Mesendoderm (in vitro differentiated cells): ENCODE measurements around the gene IL19.

ENCODE experiments used
- DNase-seq: peaks from one replicate; pipeline ENCODE4 v3.0.0; 2013
- H2AK5ac ChIP-seq: 2 replicates; pipeline ENCODE4 v1.6.1; 2013; ENCODE audit warnings: low read length, inconsistent platforms
- H2BK120ac ChIP-seq: 2 replicates; pipeline ENCODE4 v1.6.1; 2013; ENCODE audit warnings: low read depth, mild to moderate bottlenecking, low read length, moderate library complexity, mixed read lengths
- H2BK15ac ChIP-seq: replicated peaks from 2 replicates; pipeline ENCODE4 v1.6.1; 2013; ENCODE audit warnings: low read depth, mild to moderate bottlenecking, moderate library complexity
- H2BK5ac ChIP-seq: 2 replicates; pipeline ENCODE4 v1.6.1; 2013; ENCODE audit warnings: low read length, inconsistent platforms
- H3K18ac ChIP-seq: 2 replicates; pipeline ENCODE4 v1.6.1; 2013; ENCODE audit warnings: mild to moderate bottlenecking, low read length, mixed read lengths
- H3K23ac ChIP-seq: one replicate; pipeline ENCODE4 v1.6.1; 2013; ENCODE audit warnings: low read length
- H3K27ac ChIP-seq: 2 replicates; pipeline ENCODE4 v1.5.1; 2013; ENCODE audit warnings: low read depth, mild to moderate bottlenecking, inconsistent platforms, low read length, moderate library complexity
- H3K27me3 ChIP-seq: 2 replicates; pipeline ENCODE4 v1.6.1; 2013; ENCODE audit warnings: low read length, control low read depth, mild to moderate bottlenecking, inconsistent platforms; ENCODE audit not compliant: insufficient read depth, poor library complexity
- H3K36me3 ChIP-seq: 2 replicates; pipeline ENCODE4 v1.6.1; 2013; ENCODE audit warnings: low read length, inconsistent platforms; ENCODE audit not compliant: control insufficient read depth, insufficient read depth
- H3K4ac ChIP-seq: one replicate; pipeline ENCODE4 v1.6.1; 2013; ENCODE audit warnings: low read depth, mild to moderate bottlenecking, low read length, moderate library complexity
- H3K4me1 ChIP-seq: 2 replicates; pipeline ENCODE4 v1.6.1; 2013; ENCODE audit warnings: low read depth, low read length, inconsistent platforms; ENCODE audit not compliant: control insufficient read depth
- H3K4me2 ChIP-seq: 2 replicates; pipeline ENCODE4 v1.6.1; 2013; ENCODE audit warnings: low read length
- H3K4me3 ChIP-seq: 2 replicates; pipeline ENCODE4 v1.5.1; 2013; ENCODE audit warnings: mild to moderate bottlenecking, low read length
- H3K56ac ChIP-seq: one replicate; pipeline ENCODE4 v1.6.1; 2013; ENCODE audit warnings: low read length
- H3K79me1 ChIP-seq: 2 replicates; pipeline ENCODE4 v1.6.1; 2013; ENCODE audit warnings: low read length, inconsistent platforms
- H3K79me2 ChIP-seq: 2 replicates; pipeline ENCODE4 v1.6.1; 2013; ENCODE audit warnings: mild to moderate bottlenecking, low read length; ENCODE audit not compliant: control insufficient read depth, insufficient read depth
- H3K9ac ChIP-seq: 2 replicates; pipeline ENCODE4 v1.6.1; 2013; ENCODE audit warnings: low read length, inconsistent platforms
- H4K5ac ChIP-seq: one replicate; pipeline ENCODE4 v1.6.1; 2013; ENCODE audit warnings: low read length
- H4K8ac ChIP-seq: one replicate; pipeline ENCODE4 v1.6.1; 2013; ENCODE audit warnings: low read depth, mild to moderate bottlenecking, control low read depth, low read length, moderate library complexity
- WGBS: extraction: QIAGEN DNeasy Blood & Tissue Kit; methylation state at CpG from one replicate; pipeline ENCODE4 v1.1.7; 2013; ENCODE audit warnings: low lambda C conversion rate, missing lambda C conversion rate; ENCODE audit not compliant: insufficient coverage; ENCODE audit errors: extremely low coverage; 5-methylcytosine and 5-hydroxymethylcytosine counted together

The IL19 gene

GRCh38 chr1:206796116-206796515 lies 25.5 kb downstream of the IL19 start:
- H2BK15ac ChIP-seq: no peak overlapping the region
- H3K9ac ChIP-seq: no peak overlapping the region
- no peak overlapping the region for H3K4ac ChIP-seq
- no peak overlapping the region for H2BK120ac ChIP-seq
- DNase-seq: no peak
- H3K18ac ChIP-seq: no peak overlapping the region
- H4K5ac ChIP-seq: no peak overlapping the region
- H3K56ac ChIP-seq: no peak overlapping the region
- H3K27ac ChIP-seq: no peak overlapping the region
- no CpG with 5 or more reads among the region's 3 CpGs for WGBS
- no peak overlapping the region for H4K8ac ChIP-seq
- no peak overlapping the region for H3K23ac ChIP-seq
- H3K4me2 ChIP-seq: no peak overlapping the region
- H3K79me2 ChIP-seq: no peaks in the 10 kb centered on the region
- H2AK5ac ChIP-seq: no peak overlapping the region
- H2BK5ac ChIP-seq: no peak overlapping the region
- H3K27me3 ChIP-seq: no peaks in the 10 kb centered on the region
- H3K36me3 ChIP-seq: no peaks in the 10 kb centered on the region
- no peak overlapping the region for H3K4me3 ChIP-seq
- H3K79me1 ChIP-seq: no peaks in the 10 kb centered on the region
- H3K4me1 ChIP-seq: no peaks in the 10 kb centered on the region

- no peaks in the 10 kb centered on the region for H3K36me3 ChIP-seq
- no peak overlapping the region for H3K9ac ChIP-seq
- H3K27me3 ChIP-seq: no peaks in the 10 kb centered on the region
- H3K4ac ChIP-seq: no peak overlapping the region
- H4K8ac ChIP-seq: no peak overlapping the region
- H3K56ac ChIP-seq: no peak overlapping the region
- WGBS: no CpG with 5 or more reads among the region's 8 CpGs
- H2AK5ac ChIP-seq: no peak overlapping the region
- no peak overlapping the region for H2BK5ac ChIP-seq
- no peak overlapping the region for H3K23ac ChIP-seq
- no peak overlapping the region for H2BK15ac ChIP-seq
- no peak overlapping the region for H2BK120ac ChIP-seq
- H3K27ac ChIP-seq: no peak overlapping the region
- H3K4me1 ChIP-seq: no peaks in the 10 kb centered on the region
- H3K18ac ChIP-seq: no peak overlapping the region
- H3K4me2 ChIP-seq: no peak overlapping the region
- DNase-seq: no peak
- no peaks in the 10 kb centered on the region for H3K79me1 ChIP-seq
- H3K4me3 ChIP-seq: no peak overlapping the region
- no peak overlapping the region for H4K5ac ChIP-seq
- no peaks in the 10 kb centered on the region for H3K79me2 ChIP-seq
Observed at GRCh38 chr1:206796981-206797402, 26.4 kb downstream of the IL19 start.

- no peak overlapping the region for H3K4ac ChIP-seq
- no peak overlapping the region for H3K9ac ChIP-seq
- no peak overlapping the region for H3K23ac ChIP-seq
- H3K27ac ChIP-seq: no peak overlapping the region
- no peak overlapping the region for H2BK120ac ChIP-seq
- no peaks in the 10 kb centered on the region for H3K79me1 ChIP-seq
- no peak overlapping the region for H3K56ac ChIP-seq
- no peak overlapping the region for H3K4me2 ChIP-seq
- no peaks in the 10 kb centered on the region for H3K36me3 ChIP-seq
- no peaks in the 10 kb centered on the region for H3K27me3 ChIP-seq
- no peak overlapping the region for H4K8ac ChIP-seq
- no peak overlapping the region for H2BK5ac ChIP-seq
- no peaks in the 10 kb centered on the region for H3K4me1 ChIP-seq
- H3K4me3 ChIP-seq: no peak overlapping the region
- H4K5ac ChIP-seq: no peak overlapping the region
- WGBS: no CpG with 5 or more reads among the region's 8 CpGs
- H3K18ac ChIP-seq: no peak overlapping the region
- DNase-seq: peak; percentile 65
- H2AK5ac ChIP-seq: no peak overlapping the region
- no peaks in the 10 kb centered on the region for H3K79me2 ChIP-seq
- no peak overlapping the region for H2BK15ac ChIP-seq
Observed at GRCh38 chr1:206797534-206798383, 27.2 kb downstream of the IL19 start.

GRCh38 chr1:206798384-206798996 lies 27.9 kb downstream of the IL19 start:
- no peak overlapping the region for H3K56ac ChIP-seq
- H3K23ac ChIP-seq: no peak overlapping the region
- H3K79me1 ChIP-seq: no peaks in the 10 kb centered on the region
- no peak overlapping the region for H3K9ac ChIP-seq
- H2BK5ac ChIP-seq: no peak overlapping the region
- no peak overlapping the region for H4K5ac ChIP-seq
- H3K4me3 ChIP-seq: no peak overlapping the region
- H3K4ac ChIP-seq: no peak overlapping the region
- H3K18ac ChIP-seq: no peak overlapping the region
- H3K79me2 ChIP-seq: no peaks in the 10 kb centered on the region
- H3K27ac ChIP-seq: no peak overlapping the region
- no peak for DNase-seq
- H2BK15ac ChIP-seq: no peak overlapping the region
- H2AK5ac ChIP-seq: no peak overlapping the region
- no CpG with 5 or more reads among the region's 13 CpGs for WGBS
- no peak overlapping the region for H4K8ac ChIP-seq
- H2BK120ac ChIP-seq: no peak overlapping the region
- no peaks in the 10 kb centered on the region for H3K4me1 ChIP-seq
- no peak overlapping the region for H3K4me2 ChIP-seq
- H3K27me3 ChIP-seq: no peaks in the 10 kb centered on the region
- H3K36me3 ChIP-seq: no peaks in the 10 kb centered on the region

GRCh38 chr1:206799311-206799710 lies 28.7 kb downstream of the IL19 start:
- no peak overlapping the region for H3K18ac ChIP-seq
- no peak overlapping the region for H3K4me3 ChIP-seq

More at GRCh38 chr1:206799311-206799710, 28.7 kb downstream of the IL19 start:
- DNase-seq: no peak
- H3K4me1 ChIP-seq: no peaks in the 10 kb centered on the region
- H2BK120ac ChIP-seq: no peak overlapping the region
- H3K27me3 ChIP-seq: no peaks in the 10 kb centered on the region
- H3K79me2 ChIP-seq: no peaks in the 10 kb centered on the region
- H3K79me1 ChIP-seq: no peaks in the 10 kb centered on the region
- no peak overlapping the region for H2BK15ac ChIP-seq
- no CpG with 5 or more reads among the region's 3 CpGs for WGBS
- no peak overlapping the region for H3K27ac ChIP-seq
- no peaks in the 10 kb centered on the region for H3K36me3 ChIP-seq
- no peak overlapping the region for H3K4ac ChIP-seq
- no peak overlapping the region for H3K4me2 ChIP-seq
- H4K8ac ChIP-seq: no peak overlapping the region
- no peak overlapping the region for H2AK5ac ChIP-seq
- no peak overlapping the region for H2BK5ac ChIP-seq
- H4K5ac ChIP-seq: no peak overlapping the region
- H3K56ac ChIP-seq: no peak overlapping the region
- no peak overlapping the region for H3K23ac ChIP-seq
- H3K9ac ChIP-seq: no peak overlapping the region
